HEK293 (cell line): ENCODE data around the gene MLLT6.
A peak's percentile ranks its signal among the peaks of the same experiment; 100 is the strongest.

Experiments
- CTCF ChIA-PET: fragments of 350-600 bp; formaldehyde crosslinking; extraction: SDS; loops from one replicate; lab custom pipeline; 2021; ENCODE audit warnings: antibody characterized with exemption; lab: Yijun Ruan, JAX
- POLR2A ChIA-PET: fragments of 300-600 bp; formaldehyde crosslinking; extraction: SDS; loops from one replicate; lab custom pipeline; 2020; ENCODE audit warnings: antibody characterized with exemption, inconsistent platforms; lab: Yijun Ruan, JAX
- H3K27ac ChIP-seq: fragments of 200-500 bp; sonication (Bioruptor generic); 2 replicates; pipeline ENCODE4 v1.5.1; 2014; ENCODE audit warnings: low read depth, low read length, control low read depth, inconsistent platforms; ENCODE audit errors: extremely low read depth
- H3K36me3 ChIP-seq, 2 experiments: fragments of 200-500 bp in 1 of 2; sonication (Bioruptor generic) in 1 of 2; 1 replicate in 1 of 2; 2 replicates in 1 of 2; pipeline ENCODE4 v1.5.1; 2014 to 2017; ENCODE audit warnings: inconsistent platforms in 2 of 2, low read length in 2 of 2; ENCODE audit not compliant: control insufficient read depth in 2 of 2, insufficient read depth in 1 of 2
- H3K4me1 ChIP-seq: fragments of 200-500 bp; sonication (Bioruptor generic); 2 replicates; pipeline ENCODE4 v1.5.1; 2014; ENCODE audit warnings: mild to moderate bottlenecking, low read length, inconsistent platforms; ENCODE audit not compliant: control insufficient read depth, insufficient read depth
- H3K4me3 ChIP-seq: 2 replicates; pipeline ENCODE4 v1.5.1; 2011; ENCODE audit warnings: low read depth, mild to moderate bottlenecking, control low read depth, low read length, moderate library complexity
- H3K9me3 ChIP-seq: fragments of 200-500 bp; sonication (Bioruptor generic); 2 replicates; pipeline ENCODE4 v1.5.1; 2014; ENCODE audit warnings: low read depth, low read length, inconsistent platforms; ENCODE audit not compliant: control insufficient read depth, insufficient read depth
- BCL11A ChIP-seq: fragments of 450-650 bp; formaldehyde crosslinking; IDR thresholded peaks from 2 replicates; pipeline ENCODE4 v1.5.1; 2016; ENCODE audit warnings: low read depth, missing biosample characterization, missing genetic modification characterization
- REPIN1 ChIP-seq: fragments of 450-650 bp; formaldehyde crosslinking; IDR thresholded peaks from 2 replicates; pipeline ENCODE4 v1.5.1; 2017; ENCODE audit warnings: missing biosample characterization, missing genetic modification characterization, low read depth
- ZEB2 ChIP-seq: fragments of 450-650 bp; formaldehyde crosslinking; IDR thresholded peaks from 2 replicates; pipeline ENCODE4 v1.5.1; 2016; ENCODE audit warnings: missing biosample characterization, missing genetic modification characterization
- ZFHX2 ChIP-seq: fragments of 450-650 bp; formaldehyde crosslinking; conservative IDR thresholded peaks from 2 replicates; pipeline ENCODE4 v1.5.1; 2016; ENCODE audit warnings: missing biosample characterization, missing genetic modification characterization
- ZFP3 ChIP-seq: fragments of 450-650 bp; formaldehyde crosslinking; IDR thresholded peaks from 2 replicates; pipeline ENCODE4 v1.5.1; 2016; ENCODE audit warnings: low read depth, missing biosample characterization, missing genetic modification characterization
- ZNF121 ChIP-seq: fragments of 450-650 bp; formaldehyde crosslinking; IDR thresholded peaks from 2 replicates; pipeline ENCODE4 v1.5.1; 2016; ENCODE audit warnings: missing biosample characterization, missing genetic modification characterization
- ZNF140 ChIP-seq: fragments of 450-650 bp; formaldehyde crosslinking; IDR thresholded peaks from 2 replicates; pipeline ENCODE4 v1.5.1; 2016; ENCODE audit warnings: missing biosample characterization, missing genetic modification characterization
- ZNF146 ChIP-seq: fragments of 450-650 bp; formaldehyde crosslinking; IDR thresholded peaks from 2 replicates; pipeline ENCODE4 v1.5.1; 2016; ENCODE audit warnings: missing biosample characterization, missing genetic modification characterization
- ZNF174 ChIP-seq: fragments of 450-650 bp; formaldehyde crosslinking; IDR thresholded peaks from 2 replicates; pipeline ENCODE4 v1.5.0; 2017; ENCODE audit warnings: missing biosample characterization, mild to moderate bottlenecking, missing genetic modification characterization
- ZNF202 ChIP-seq: fragments of 450-650 bp; formaldehyde crosslinking; IDR thresholded peaks from 2 replicates; pipeline ENCODE4 v1.5.1; 2016; ENCODE audit warnings: missing biosample characterization, missing genetic modification characterization, borderline replicate concordance
- ZNF221 ChIP-seq: fragments of 450-650 bp; formaldehyde crosslinking; IDR thresholded peaks from 2 replicates; pipeline ENCODE4 v1.5.1; 2017; ENCODE audit warnings: missing biosample characterization, missing genetic modification characterization, borderline replicate concordance
- ZNF335 ChIP-seq: fragments of 450-650 bp; formaldehyde crosslinking; conservative IDR thresholded peaks from 2 replicates; pipeline ENCODE4 v1.5.1; 2016; ENCODE audit warnings: missing biosample characterization, missing genetic modification characterization
- ZNF341 ChIP-seq: fragments of 450-650 bp; formaldehyde crosslinking; IDR thresholded peaks from 2 replicates; pipeline ENCODE4; 2016; ENCODE audit warnings: low read depth, missing biosample characterization, missing genetic modification characterization
- ZNF366 ChIP-seq: fragments of 450-650 bp; formaldehyde crosslinking; conservative IDR thresholded peaks from 2 replicates; pipeline ENCODE4 v1.5.1; 2016; ENCODE audit warnings: missing biosample characterization, missing genetic modification characterization
- ZNF404 ChIP-seq: fragments of 450-650 bp; formaldehyde crosslinking; IDR thresholded peaks from 2 replicates; pipeline ENCODE4 v1.5.1; 2017; ENCODE audit warnings: missing biosample characterization, missing genetic modification characterization
- ZNF548 ChIP-seq: fragments of 450-650 bp; formaldehyde crosslinking; IDR thresholded peaks from 2 replicates; pipeline ENCODE4 v1.5.1; 2016; ENCODE audit warnings: missing biosample characterization, missing genetic modification characterization
- ZNF596 ChIP-seq: fragments of 450-650 bp; IDR thresholded peaks from 2 replicates; pipeline ENCODE4 v1.5.0; 2018; ENCODE audit warnings: missing biosample characterization, mild to moderate bottlenecking, missing genetic modification characterization, moderate library complexity
- ZNF600 ChIP-seq: fragments of 450-650 bp; formaldehyde crosslinking; IDR thresholded peaks from 2 replicates; pipeline ENCODE4 v1.5.1; 2016; ENCODE audit warnings: missing biosample characterization, missing genetic modification characterization
- ZNF629 ChIP-seq: fragments of 450-650 bp; formaldehyde crosslinking; IDR thresholded peaks from 2 replicates; pipeline ENCODE4 v1.5.1; 2017; ENCODE audit warnings: missing biosample characterization, missing genetic modification characterization
- ZNF701 ChIP-seq: fragments of 450-650 bp; formaldehyde crosslinking; IDR thresholded peaks from 2 replicates; pipeline ENCODE4 v1.5.1; 2016; ENCODE audit warnings: missing biosample characterization, missing genetic modification characterization
- ZNF76 ChIP-seq: fragments of 450-650 bp; formaldehyde crosslinking; IDR thresholded peaks from 2 replicates; pipeline ENCODE4; 2016; ENCODE audit warnings: low read depth, missing biosample characterization, missing genetic modification characterization, borderline replicate concordance
- ZNF843 ChIP-seq: fragments of 450-650 bp; formaldehyde crosslinking; IDR thresholded peaks from 2 replicates; pipeline ENCODE4 v1.5.1; 2016; ENCODE audit warnings: missing biosample characterization, missing genetic modification characterization
- ZSCAN16 ChIP-seq: fragments of 450-650 bp; formaldehyde crosslinking; IDR thresholded peaks from 2 replicates; pipeline ENCODE4 v1.5.1; 2016; ENCODE audit warnings: missing biosample characterization, missing genetic modification characterization
- ZXDB ChIP-seq: fragments of 450-650 bp; formaldehyde crosslinking; IDR thresholded peaks from 2 replicates; pipeline ENCODE4 v1.5.1; 2016; ENCODE audit warnings: missing biosample characterization, missing genetic modification characterization
- TF ChIP-seq, protein P1 (sequence below): fragments of 450-650 bp; formaldehyde crosslinking; IDR thresholded peaks from 2 replicates; pipeline ENCODE4 v1.5.1; 2017; ENCODE audit warnings: missing biosample characterization, missing genetic modification characterization
- TF ChIP-seq, protein P2 (sequence below): fragments of 450-650 bp; formaldehyde crosslinking; IDR thresholded peaks from 2 replicates; pipeline ENCODE4 v1.5.1; 2016; ENCODE audit warnings: missing biosample characterization, missing genetic modification characterization
- TF ChIP-seq, protein P3 (sequence below): IDR thresholded peaks from 2 replicates; pipeline ENCODE4 v1.6.1; 2011; ENCODE audit warnings: mild to moderate bottlenecking, low read depth, low read length, borderline replicate concordance
- TF ChIP-seq, protein P4 (sequence below): fragments of 450-650 bp; IDR thresholded peaks from 2 replicates; pipeline ENCODE4 v1.5.1; 2018; ENCODE audit warnings: missing biosample characterization, mild to moderate bottlenecking, missing genetic modification characterization
- TF ChIP-seq, protein P5 (sequence below): fragments of 450-650 bp; formaldehyde crosslinking; IDR thresholded peaks from 2 replicates; pipeline ENCODE4 v1.5.1; 2016; ENCODE audit warnings: missing biosample characterization, missing genetic modification characterization

MLLT6 gene

DNA sequence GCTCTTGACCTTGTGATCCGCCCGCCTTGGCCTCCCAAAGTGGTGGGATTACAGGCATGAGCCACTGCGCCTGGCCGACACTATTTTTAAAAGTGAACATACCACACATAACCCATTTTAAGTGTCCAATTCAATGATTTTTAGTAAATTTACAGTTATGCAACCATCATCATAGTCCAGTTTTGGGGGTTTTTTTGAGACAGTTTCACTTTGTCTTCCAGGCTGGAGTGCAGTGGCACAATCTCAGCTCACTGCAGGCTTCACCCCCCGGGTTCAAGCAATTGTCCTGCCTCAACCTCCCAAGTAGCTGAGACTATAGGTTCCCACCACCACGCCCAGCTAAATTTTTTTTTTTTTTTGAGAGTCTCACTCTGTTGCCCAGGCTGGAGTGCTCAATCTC, 27.3 kb upstream of the MLLT6 start:
- H3K4me1 ChIP-seq, result peaks cover 9% of the 10 kb centered on the region; the same call in 1 of the 2 replicates
- ChIA-PET POLR2A (interaction anchor here (0.6 to 1.9 kb wide), 3 partner anchors 28 to 307 kb away, joined by 3 to 9 read pairs (median 4); partner anchors contain the start of genes MLLT6 and PSMB3), CTCF (interaction anchor here (0.6 to 4.6 kb wide), 11 partner anchors 14 to 476 kb away, joined by 3 to 60 read pairs (median 4); partner anchors contain the start of gene CISD3)
- TF ChIP-seq ZNF121 (tag by site-specific recombination) (0 out of 2 replicates have a peak, but pooled peaks have one; percentile 65), BCL11A (tag by site-specific recombination) (no peak)
- no peaks in the 10 kb centered on the region for H3K36me3 ChIP-seq
- no peak overlapping the region for H3K4me3 ChIP-seq
- H3K27ac ChIP-seq, result no peak overlapping the region
- no peaks in the 10 kb centered on the region for H3K9me3 ChIP-seq

DNA sequence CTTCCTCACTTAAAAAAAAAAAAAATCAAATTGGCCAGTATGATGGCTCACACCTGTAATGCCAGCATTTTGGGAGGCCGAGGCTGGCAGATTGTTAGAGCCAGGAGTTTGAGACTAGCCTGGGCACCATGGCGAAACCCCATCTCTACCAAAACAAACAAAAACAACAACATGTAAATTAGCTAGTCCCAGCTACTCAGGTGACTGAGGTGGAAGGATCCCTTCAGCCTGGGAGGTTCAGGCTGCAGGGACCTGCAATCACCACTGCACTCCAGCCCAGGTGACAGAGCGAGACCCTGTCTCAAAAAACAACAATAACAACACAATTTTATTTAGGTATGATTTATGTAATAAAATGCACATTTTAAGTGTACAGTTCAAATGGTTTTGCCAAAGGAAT, 24.0 kb upstream of the MLLT6 start:
- Histone ChIP-seq H3K9me3 (no peaks in the 10 kb centered on the region), H3K4me3 (no peak overlapping the region), H3K27ac (no peak overlapping the region), H3K4me1 (peaks cover 2% of the 10 kb centered on the region; the same call in 1 of the 2 replicates), H3K36me3 (no peaks in the 10 kb centered on the region)
- TF ChIP-seq ZFP3 (tag by site-specific recombination), result no peak
- no peak for TF ChIP-seq ZNF341 (tag by site-specific recombination)
- no peak for TF ChIP-seq ZNF548
- TF ChIP-seq, protein P1, sequence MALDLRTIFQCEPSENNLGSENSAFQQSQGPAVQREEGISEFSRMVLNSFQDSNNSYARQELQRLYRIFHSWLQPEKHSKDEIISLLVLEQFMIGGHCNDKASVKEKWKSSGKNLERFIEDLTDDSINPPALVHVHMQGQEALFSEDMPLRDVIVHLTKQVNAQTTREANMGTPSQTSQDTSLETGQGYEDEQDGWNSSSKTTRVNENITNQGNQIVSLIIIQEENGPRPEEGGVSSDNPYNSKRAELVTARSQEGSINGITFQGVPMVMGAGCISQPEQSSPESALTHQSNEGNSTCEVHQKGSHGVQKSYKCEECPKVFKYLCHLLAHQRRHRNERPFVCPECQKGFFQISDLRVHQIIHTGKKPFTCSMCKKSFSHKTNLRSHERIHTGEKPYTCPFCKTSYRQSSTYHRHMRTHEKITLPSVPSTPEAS, result no peak
- TF ChIP-seq ZNF174 (tag by site-specific recombination), result no peak
- TF ChIP-seq ZFHX2, result no peak
- TF ChIP-seq, protein P2, sequence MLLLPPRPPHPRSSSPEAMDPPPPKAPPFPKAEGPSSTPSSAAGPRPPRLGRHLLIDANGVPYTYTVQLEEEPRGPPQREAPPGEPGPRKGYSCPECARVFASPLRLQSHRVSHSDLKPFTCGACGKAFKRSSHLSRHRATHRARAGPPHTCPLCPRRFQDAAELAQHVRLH (tag by site-specific recombination), result no peak
- TF ChIP-seq ZXDB, result no peak
- TF ChIP-seq ZNF366 (tag by site-specific recombination), result no peak
- TF ChIP-seq ZNF629 (tag by site-specific recombination), result no peak
- POLR2A ChIA-PET, result no interaction called here
- CTCF ChIA-PET, result interaction anchor here (0.6 to 1.4 kb wide), 7 partner anchors 14 to 472 kb away, joined by 3 to 6 read pairs (median 4); no protein-coding TSS in a partner anchor

DNA sequence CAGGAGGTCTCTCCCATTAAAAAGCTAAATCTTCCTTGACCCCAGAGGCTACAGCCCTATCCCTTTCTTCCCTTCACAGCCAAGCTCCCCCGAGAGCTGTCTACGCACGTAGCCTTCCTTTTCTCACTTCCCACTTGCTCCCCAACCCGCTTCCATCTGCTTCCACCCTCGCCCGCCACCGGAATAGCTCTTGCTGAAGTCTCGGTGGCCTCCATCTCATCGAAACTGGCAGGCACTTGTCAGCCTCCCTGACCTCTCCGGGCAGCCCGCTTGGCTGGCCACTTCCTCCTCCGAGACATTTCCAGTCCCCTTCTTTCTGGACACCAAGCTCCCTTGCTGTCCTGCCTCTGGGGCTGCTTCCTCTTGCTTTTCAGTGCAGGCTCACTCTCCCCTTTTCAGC, 19.6 kb upstream of the MLLT6 start:
- ChIA-PET POLR2A (interaction anchor here (1.0 kb wide), 1 partner anchor 169 kb away, joined by 4 read pairs; no protein-coding TSS in a partner anchor), CTCF (interaction anchor here (0.5 to 4.1 kb wide), 8 partner anchors 9 to 533 kb away, joined by 3 to 22 read pairs (median 4); no protein-coding TSS in a partner anchor)
- H3K9me3 ChIP-seq, result no peaks in the 10 kb centered on the region
- TF ChIP-seq ZNF146 (no peak), ZNF221 (tag by site-specific recombination) (no peak), ZNF404 (tag by site-specific recombination) (no peak), ZNF335 (tag by site-specific recombination) (no peak), REPIN1 (tag by site-specific recombination) (no peak), ZNF843 (tag by site-specific recombination) (no peak), ZNF202 (tag by site-specific recombination) (no peak), ZNF140 (tag by site-specific recombination) (no peak), ZNF596 (tag by site-specific recombination) (no peak), ZNF76 (tag by site-specific recombination) (no peak), ZSCAN16 (no peak), ZNF600 (tag by site-specific recombination) (no peak), ZEB2 (tag by site-specific recombination) (no peak), ZNF701 (tag by site-specific recombination) (no peak)
- TF ChIP-seq, protein P3, sequence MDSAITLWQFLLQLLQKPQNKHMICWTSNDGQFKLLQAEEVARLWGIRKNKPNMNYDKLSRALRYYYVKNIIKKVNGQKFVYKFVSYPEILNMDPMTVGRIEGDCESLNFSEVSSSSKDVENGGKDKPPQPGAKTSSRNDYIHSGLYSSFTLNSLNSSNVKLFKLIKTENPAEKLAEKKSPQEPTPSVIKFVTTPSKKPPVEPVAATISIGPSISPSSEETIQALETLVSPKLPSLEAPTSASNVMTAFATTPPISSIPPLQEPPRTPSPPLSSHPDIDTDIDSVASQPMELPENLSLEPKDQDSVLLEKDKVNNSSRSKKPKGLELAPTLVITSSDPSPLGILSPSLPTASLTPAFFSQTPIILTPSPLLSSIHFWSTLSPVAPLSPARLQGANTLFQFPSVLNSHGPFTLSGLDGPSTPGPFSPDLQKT, result no peak
- TF ChIP-seq, protein P4, sequence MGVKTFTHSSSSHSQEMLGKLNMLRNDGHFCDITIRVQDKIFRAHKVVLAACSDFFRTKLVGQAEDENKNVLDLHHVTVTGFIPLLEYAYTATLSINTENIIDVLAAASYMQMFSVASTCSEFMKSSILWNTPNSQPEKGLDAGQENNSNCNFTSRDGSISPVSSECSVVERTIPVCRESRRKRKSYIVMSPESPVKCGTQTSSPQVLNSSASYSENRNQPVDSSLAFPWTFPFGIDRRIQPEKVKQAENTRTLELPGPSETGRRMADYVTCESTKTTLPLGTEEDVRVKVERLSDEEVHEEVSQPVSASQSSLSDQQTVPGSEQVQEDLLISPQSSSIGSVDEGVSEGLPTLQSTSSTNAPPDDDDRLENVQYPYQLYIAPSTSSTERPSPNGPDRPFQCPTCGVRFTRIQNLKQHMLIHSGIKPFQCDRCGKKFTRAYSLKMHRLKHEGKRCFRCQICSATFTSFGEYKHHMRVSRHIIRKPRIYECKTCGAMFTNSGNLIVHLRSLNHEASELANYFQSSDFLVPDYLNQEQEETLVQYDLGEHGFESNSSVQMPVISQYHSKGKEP (tag by site-specific recombination), result no peak
- TF ChIP-seq, protein P5, sequence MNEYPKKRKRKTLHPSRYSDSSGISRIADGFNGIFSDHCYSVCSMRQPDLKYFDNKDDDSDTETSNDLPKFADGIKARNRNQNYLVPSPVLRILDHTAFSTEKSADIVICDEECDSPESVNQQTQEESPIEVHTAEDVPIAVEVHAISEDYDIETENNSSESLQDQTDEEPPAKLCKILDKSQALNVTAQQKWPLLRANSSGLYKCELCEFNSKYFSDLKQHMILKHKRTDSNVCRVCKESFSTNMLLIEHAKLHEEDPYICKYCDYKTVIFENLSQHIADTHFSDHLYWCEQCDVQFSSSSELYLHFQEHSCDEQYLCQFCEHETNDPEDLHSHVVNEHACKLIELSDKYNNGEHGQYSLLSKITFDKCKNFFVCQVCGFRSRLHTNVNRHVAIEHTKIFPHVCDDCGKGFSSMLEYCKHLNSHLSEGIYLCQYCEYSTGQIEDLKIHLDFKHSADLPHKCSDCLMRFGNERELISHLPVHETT (tag by site-specific recombination), result no peak

More for the DNA sequence above, 19.6 kb upstream of the MLLT6 start:
- no peak overlapping the region for H3K4me3 ChIP-seq
- H3K36me3 ChIP-seq, result no peaks in the 10 kb centered on the region
- no peaks in the 10 kb centered on the region for H3K4me1 ChIP-seq
- H3K27ac ChIP-seq, result no peak overlapping the region
